HCT116 (cell line): ENCODE data around the gene BCAR3.

Experiments
- EZH2 ChIP-seq: fragments of 200-600 bp; sonication (generic); IDR thresholded peaks from 2 replicates; pipeline ENCODE4 v1.6.1; 2017; ENCODE audit warnings: antibody characterized with exemption, mixed run types
- EZH2phosphoT487 ChIP-seq: fragments of 200-600 bp; IDR thresholded peaks from 2 replicates; pipeline ENCODE4 v1.6.1; 2018; ENCODE audit warnings: antibody characterized with exemption, borderline replicate concordance
- JUND ChIP-seq: IDR thresholded peaks from 2 replicates; pipeline ENCODE4 v1.6.1; 2012
- POLR2A ChIP-seq: IDR thresholded peaks from 2 replicates; pipeline ENCODE4 v1.7.0; 2011; ENCODE audit warnings: borderline replicate concordance; ENCODE audit not compliant: insufficient read depth, insufficient read length; ENCODE audit errors: extremely low read depth
- POLR2AphosphoS5 ChIP-seq: IDR thresholded peaks from 2 replicates; pipeline ENCODE4 v1.6.1; 2011; ENCODE audit warnings: mild to moderate bottlenecking, low read depth, low read length, moderate library complexity
- TCF7L2 ChIP-seq: IDR thresholded peaks from 2 replicates; pipeline ENCODE4 v1.7.0; 2011; ENCODE audit warnings: borderline replicate concordance, inconsistent platforms; ENCODE audit not compliant: insufficient read depth, insufficient read length; ENCODE audit errors: extremely low read depth
- YY1 ChIP-seq: IDR thresholded peaks from 2 replicates; pipeline ENCODE4 v1.6.1; 2011; ENCODE audit warnings: low read length, low read depth, moderate library complexity, mild to moderate bottlenecking; ENCODE audit not compliant: insufficient replicate concordance; ENCODE audit errors: extremely low read depth
- TF ChIP-seq, protein P1 (sequence below), 3 experiments: fragments of 200-600 bp in 1 of 3; sonication (generic) in 1 of 3; IDR thresholded peaks in 2 of 3; conservative IDR thresholded peaks in 1 of 3; 2 replicates each; pipeline ENCODE4 v1.5.1; 2012 to 2017; ENCODE audit warnings: low read depth in 2 of 3, low read length in 2 of 3, antibody characterized with exemption in 1 of 3, borderline replicate concordance in 1 of 3, control low read depth in 1 of 3, mild to moderate bottlenecking in 1 of 3, mixed read lengths in 1 of 3, mixed run types in 1 of 3, moderate library complexity in 1 of 3; ENCODE audit not compliant: insufficient read depth in 1 of 3
- TF ChIP-seq, protein P2 (sequence below): IDR thresholded peaks from 2 replicates; pipeline ENCODE4 v1.6.1; 2012
- TF ChIP-seq, protein P3 (sequence below): IDR thresholded peaks from 2 replicates; pipeline ENCODE4 v1.6.1; 2012
- TF ChIP-seq, protein P4 (sequence below): IDR thresholded peaks from 2 replicates; pipeline ENCODE4 v1.6.1; 2012; ENCODE audit warnings: low read depth

DNA sequence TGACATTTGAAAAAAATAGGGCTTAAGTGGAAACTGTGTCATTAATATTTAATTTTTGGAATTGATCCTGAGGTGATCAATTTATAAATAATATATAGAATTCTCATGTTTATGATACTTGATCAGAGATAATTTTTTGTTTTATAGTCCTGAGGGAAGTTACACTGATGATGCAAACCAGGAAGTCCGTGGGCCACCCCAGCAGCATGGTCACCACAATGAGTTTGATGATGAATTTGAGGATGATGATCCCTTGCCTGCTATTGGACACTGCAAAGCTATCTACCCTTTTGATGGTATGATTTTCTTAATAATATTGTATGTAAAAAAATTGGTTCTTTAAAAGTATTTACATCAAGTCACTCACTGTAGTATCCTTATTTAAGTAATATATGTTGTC is 132.5 kb downstream of the BCAR3 start:
- TF ChIP-seq, protein P1, sequence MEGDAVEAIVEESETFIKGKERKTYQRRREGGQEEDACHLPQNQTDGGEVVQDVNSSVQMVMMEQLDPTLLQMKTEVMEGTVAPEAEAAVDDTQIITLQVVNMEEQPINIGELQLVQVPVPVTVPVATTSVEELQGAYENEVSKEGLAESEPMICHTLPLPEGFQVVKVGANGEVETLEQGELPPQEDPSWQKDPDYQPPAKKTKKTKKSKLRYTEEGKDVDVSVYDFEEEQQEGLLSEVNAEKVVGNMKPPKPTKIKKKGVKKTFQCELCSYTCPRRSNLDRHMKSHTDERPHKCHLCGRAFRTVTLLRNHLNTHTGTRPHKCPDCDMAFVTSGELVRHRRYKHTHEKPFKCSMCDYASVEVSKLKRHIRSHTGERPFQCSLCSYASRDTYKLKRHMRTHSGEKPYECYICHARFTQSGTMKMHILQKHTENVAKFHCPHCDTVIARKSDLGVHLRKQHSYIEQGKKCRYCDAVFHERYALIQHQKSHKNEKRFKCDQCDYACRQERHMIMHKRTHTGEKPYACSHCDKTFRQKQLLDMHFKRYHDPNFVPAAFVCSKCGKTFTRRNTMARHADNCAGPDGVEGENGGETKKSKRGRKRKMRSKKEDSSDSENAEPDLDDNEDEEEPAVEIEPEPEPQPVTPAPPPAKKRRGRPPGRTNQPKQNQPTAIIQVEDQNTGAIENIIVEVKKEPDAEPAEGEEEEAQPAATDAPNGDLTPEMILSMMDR (IDR thresholded peaks at IDR 0.05 in 2 of 3, conservative IDR thresholded peaks at IDR 0.05 in 1 of 3; ENCODE audit: borderline replicate concordance in 1 of 3, insufficient read depth in 1 of 3, low read depth in 2 of 3, low read length in 2 of 3) = no peak
- TF ChIP-seq YY1 = no peak
- no peak for TF ChIP-seq EZH2phosphoT487
- TF ChIP-seq, protein P2, sequence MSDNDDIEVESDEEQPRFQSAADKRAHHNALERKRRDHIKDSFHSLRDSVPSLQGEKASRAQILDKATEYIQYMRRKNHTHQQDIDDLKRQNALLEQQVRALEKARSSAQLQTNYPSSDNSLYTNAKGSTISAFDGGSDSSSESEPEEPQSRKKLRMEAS = no peak
- no peak for TF ChIP-seq POLR2A
- TF ChIP-seq, protein P3, sequence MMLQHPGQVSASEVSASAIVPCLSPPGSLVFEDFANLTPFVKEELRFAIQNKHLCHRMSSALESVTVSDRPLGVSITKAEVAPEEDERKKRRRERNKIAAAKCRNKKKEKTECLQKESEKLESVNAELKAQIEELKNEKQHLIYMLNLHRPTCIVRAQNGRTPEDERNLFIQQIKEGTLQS = no peak
- TF ChIP-seq JUND = no peak
- TF ChIP-seq, protein P4, sequence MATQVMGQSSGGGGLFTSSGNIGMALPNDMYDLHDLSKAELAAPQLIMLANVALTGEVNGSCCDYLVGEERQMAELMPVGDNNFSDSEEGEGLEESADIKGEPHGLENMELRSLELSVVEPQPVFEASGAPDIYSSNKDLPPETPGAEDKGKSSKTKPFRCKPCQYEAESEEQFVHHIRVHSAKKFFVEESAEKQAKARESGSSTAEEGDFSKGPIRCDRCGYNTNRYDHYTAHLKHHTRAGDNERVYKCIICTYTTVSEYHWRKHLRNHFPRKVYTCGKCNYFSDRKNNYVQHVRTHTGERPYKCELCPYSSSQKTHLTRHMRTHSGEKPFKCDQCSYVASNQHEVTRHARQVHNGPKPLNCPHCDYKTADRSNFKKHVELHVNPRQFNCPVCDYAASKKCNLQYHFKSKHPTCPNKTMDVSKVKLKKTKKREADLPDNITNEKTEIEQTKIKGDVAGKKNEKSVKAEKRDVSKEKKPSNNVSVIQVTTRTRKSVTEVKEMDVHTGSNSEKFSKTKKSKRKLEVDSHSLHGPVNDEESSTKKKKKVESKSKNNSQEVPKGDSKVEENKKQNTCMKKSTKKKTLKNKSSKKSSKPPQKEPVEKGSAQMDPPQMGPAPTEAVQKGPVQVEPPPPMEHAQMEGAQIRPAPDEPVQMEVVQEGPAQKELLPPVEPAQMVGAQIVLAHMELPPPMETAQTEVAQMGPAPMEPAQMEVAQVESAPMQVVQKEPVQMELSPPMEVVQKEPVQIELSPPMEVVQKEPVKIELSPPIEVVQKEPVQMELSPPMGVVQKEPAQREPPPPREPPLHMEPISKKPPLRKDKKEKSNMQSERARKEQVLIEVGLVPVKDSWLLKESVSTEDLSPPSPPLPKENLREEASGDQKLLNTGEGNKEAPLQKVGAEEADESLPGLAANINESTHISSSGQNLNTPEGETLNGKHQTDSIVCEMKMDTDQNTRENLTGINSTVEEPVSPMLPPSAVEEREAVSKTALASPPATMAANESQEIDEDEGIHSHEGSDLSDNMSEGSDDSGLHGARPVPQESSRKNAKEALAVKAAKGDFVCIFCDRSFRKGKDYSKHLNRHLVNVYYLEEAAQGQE = no peak
- TF ChIP-seq TCF7L2 = no peak
- no peak for TF ChIP-seq POLR2AphosphoS5
- no peak for TF ChIP-seq EZH2
